Breast epithelium (tissue), 4 donors: ENCODE results near the gene CD164. TPM values are rescaled to one million over a fixed set of nuclear protein-coding genes. Genes with fewer than 3 reads are reported as not detected.

Experiments
- DNase-seq, 2 donors: peaks; one replicate each; pipeline ENCODE4 v3.0.0-alpha.2; 2019; ENCODE audit warnings: low spot score in 2 of 2
- H3K27ac ChIP-seq, 2 donors: fragments of 200-600 bp; sonication (generic) in 1 of 2; one replicate each; pipeline ENCODE4 v1.5.1; 2016 to 2019; ENCODE audit warnings: mild to moderate bottlenecking in 1 of 2
- H3K27me3 ChIP-seq, 2 donors: fragments of 200-600 bp; sonication (generic) in 1 of 2; one replicate each; pipeline versions ENCODE4 v1.5.1 to v1.6.0; 2017 to 2019; ENCODE audit warnings: control low read depth in 1 of 2, mild to moderate bottlenecking in 1 of 2
- H3K36me3 ChIP-seq: fragments of 200-600 bp; one replicate; pipeline ENCODE4 v1.5.1; 2019
- H3K4me1 ChIP-seq, 2 donors: fragments of 200-600 bp; sonication (generic); one replicate each; pipeline ENCODE4 v1.5.1; 2016 to 2019; ENCODE audit warnings: control low read depth in 1 of 2
- H3K4me3 ChIP-seq, 3 donors: fragments of 200-600 bp; sonication (generic); 1 replicate in 2 of 3; 2 replicates in 1 of 3; pipeline ENCODE4 v1.5.1; 2016 to 2019; ENCODE audit warnings: mild to moderate bottlenecking in 3 of 3, moderate library complexity in 2 of 3
- H3K9me3 ChIP-seq, 2 donors: fragments of 200-600 bp; sonication (generic) in 1 of 2; one replicate each; pipeline ENCODE4 v1.5.1; 2016 to 2019; ENCODE audit warnings: control low read depth in 1 of 2
- CTCF ChIP-seq, 3 donors: fragments of 450-650 bp; IDR thresholded peaks; one replicate each; pipeline ENCODE4 v1.5.1; 2016 to 2017; ENCODE audit warnings: antibody characterized with exemption in 3 of 3, mild to moderate bottlenecking in 3 of 3, moderate library complexity in 3 of 3
- POLR2A ChIP-seq: fragments of 450-650 bp; IDR thresholded peaks from one replicate; pipeline ENCODE4 v1.6.1; 2016; ENCODE audit warnings: antibody characterized with exemption, mild to moderate bottlenecking, moderate library complexity
- POLR2AphosphoS5 ChIP-seq, 3 donors: sonication (generic); formaldehyde crosslinking; IDR thresholded peaks; one replicate each; pipeline ENCODE4 v1.6.1; 2017; ENCODE audit warnings: antibody characterized with exemption in 3 of 3
- intact Hi-C: fragments of 100-400 bp; cut with DNase I; formaldehyde crosslinking; loops from one replicate; pipeline ENCODE4 v1.15.1; 2023; ENCODE audit warnings: low total_unique reads
- total RNA-seq, 3 donors: library from RNA; depleted of rRNA; stranded (reverse); fragments of >200 nt; gene quantifications; one replicate each; pipeline ENCODE4 v1.1.0, GENCODE V29; 2016

The CD164 gene
- total RNA-seq, 3 donors from 2014 or later = 186 to 302 (median 238) TPM

DNA sequence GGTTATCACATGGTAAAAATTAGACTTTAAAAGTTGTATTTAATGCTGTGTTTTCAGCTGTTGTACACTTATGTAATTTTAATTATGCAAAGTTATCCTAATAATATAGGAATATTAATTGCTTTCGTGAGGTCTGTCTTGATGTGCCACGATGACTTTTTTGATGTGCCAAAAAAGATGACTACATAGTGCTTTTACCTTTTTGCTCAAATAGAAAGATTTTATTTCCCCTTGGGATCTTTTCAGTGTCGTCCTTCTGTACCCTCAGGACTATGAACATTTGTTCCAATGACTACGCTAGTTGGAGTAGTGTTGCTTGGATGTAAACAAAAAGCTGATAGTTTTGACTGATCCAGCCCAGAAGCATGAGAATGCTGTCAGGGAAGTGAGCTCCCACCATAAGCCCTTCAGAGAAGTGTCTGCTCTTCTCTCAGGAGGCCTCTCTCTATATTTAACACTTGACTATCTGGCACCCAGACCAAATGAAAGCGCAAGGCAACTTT, 1.2 kb upstream of the CD164 start:
- intact Hi-C loops = loop anchor here (10.0 kb wide), 1 partner anchor 199 kb away; no protein-coding TSS in a partner anchor
- H3K4me3 ChIP-seq = peak overlapping the region; percentile 65 to 95 (median 95)
- peaks cover 0 to 7% of the 10 kb centered on the region in 2 donors for H3K4me1 ChIP-seq
- TF ChIP-seq POLR2A (no peak), CTCF (IDR thresholded peaks at IDR 0.05) (no peak), POLR2AphosphoS5 (IDR thresholded peaks at IDR 0.05) (no peak)
- H3K36me3 ChIP-seq = no peaks in the 10 kb centered on the region
- no peaks in the 10 kb centered on the region for H3K9me3 ChIP-seq
- H3K27ac ChIP-seq = peak overlapping the region; percentile 97 to 99
- no peaks in the 10 kb centered on the region for H3K27me3 ChIP-seq
- DNase-seq = no peak

DNA sequence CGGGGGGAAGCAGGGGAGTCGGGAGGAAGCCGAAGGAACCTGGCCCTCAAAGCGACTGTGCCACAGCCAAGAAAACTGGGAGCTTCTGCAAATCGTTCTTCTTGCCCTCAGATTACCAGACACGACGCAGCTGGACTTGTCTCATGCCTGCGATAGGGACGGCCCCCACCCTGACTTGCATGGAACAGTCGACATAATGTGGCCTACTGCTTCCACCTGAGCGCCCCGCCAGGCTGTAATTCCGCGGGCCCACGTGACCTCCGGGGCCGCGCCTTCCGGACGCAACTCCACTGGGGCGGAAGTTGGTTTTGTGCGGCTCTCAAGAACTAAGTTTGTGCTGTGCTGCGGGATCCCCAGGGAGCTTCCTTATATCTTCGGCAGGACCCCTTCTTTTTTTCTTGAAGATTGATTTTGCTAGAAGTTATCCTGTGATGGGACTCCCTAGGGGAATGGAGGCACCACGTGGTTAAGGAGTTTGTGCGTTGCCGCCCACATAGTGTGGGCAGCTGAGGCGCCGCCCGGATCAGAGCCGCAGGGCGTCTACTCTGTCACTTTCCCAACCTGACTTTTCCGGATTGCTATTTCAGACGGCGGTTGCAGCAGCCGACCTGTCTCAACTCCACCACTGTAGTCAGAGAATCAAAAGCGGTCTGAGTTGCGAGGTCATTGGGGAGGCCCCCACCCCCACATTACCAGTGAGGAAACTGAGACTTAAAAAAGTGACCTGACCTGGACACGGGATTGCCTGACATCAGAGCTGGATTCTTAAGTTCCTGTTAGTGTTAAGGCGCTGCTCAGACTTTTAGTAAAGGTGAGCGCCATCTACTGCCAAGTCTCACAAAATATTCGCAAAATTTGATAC, 540 bp upstream of the CD164 start:
- intact Hi-C loops = loop anchor here (10.0 kb wide), 1 partner anchor 198 kb away; no protein-coding TSS in a partner anchor
- DNase-seq = peak; percentile 90 to 91
- peak; percentile 15 to 73 (median 35) for TF ChIP-seq CTCF (IDR thresholded peaks at IDR 0.05)
- TF ChIP-seq POLR2A = no peak
- TF ChIP-seq POLR2AphosphoS5 (IDR thresholded peaks at IDR 0.05) = peak in 2 of 3 donors; percentile 42 to 69
- no peaks in the 10 kb centered on the region for H3K9me3 ChIP-seq
- no peaks in the 10 kb centered on the region for H3K36me3 ChIP-seq
- H3K4me1 ChIP-seq = peaks cover 0 to 14% of the 10 kb centered on the region in 2 donors
- H3K27me3 ChIP-seq = no peaks in the 10 kb centered on the region
- peak overlapping the region; percentile 65 to 95 (median 95) for H3K4me3 ChIP-seq
- H3K27ac ChIP-seq = peak overlapping the region; percentile 97 to 99

DNA sequence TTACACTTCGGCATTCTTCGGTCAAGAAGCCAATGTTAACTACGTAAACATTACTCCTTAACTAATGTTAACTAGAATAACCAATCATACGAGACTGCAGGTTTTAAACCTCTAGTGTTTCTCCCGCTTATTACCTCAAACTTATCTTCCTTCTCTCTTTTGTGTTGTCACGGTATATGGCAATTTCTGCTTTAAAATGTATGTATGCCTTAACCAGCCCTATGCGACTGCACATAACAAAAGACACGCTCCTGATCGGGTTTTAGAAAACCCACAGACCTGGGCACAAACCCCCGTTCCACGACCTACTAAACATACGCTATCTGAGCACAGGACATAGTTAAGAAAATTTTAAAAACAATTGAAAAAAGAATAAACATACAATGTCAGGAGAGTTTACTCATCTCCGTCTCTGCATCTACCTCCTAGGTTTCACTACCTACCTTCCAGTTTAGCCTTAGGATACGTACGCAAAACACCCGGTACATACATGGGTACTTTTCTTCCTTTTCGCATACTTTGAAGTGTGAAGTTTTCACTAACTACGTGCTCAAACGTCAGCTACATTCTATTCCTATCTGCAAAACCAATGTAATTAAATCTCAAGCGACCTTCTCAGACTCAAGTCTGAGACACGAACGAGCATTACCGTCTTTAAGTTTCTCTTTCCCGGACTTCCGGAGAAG, 1.1 kb downstream of the CD164 start:
- intact Hi-C loops = loop anchor here (10.0 kb wide), 1 partner anchor 196 kb away; no protein-coding TSS in a partner anchor
- Histone ChIP-seq H3K9me3 (no peaks in the 10 kb centered on the region), H3K4me3 (peak overlapping the region; percentile 65 to 95 (median 95)), H3K27me3 (no peaks in the 10 kb centered on the region), H3K27ac (peak overlapping the region; percentile 97 to 99), H3K36me3 (no peaks in the 10 kb centered on the region), H3K4me1 (peaks cover 0 to 15% of the 10 kb centered on the region in 2 donors)
- no peak for DNase-seq
- TF ChIP-seq POLR2AphosphoS5 (IDR thresholded peaks at IDR 0.05) = no peak
- TF ChIP-seq CTCF (IDR thresholded peaks at IDR 0.05) = no peak
- no peak for TF ChIP-seq POLR2A

- Histone ChIP-seq H3K27ac (peak overlapping the region in 1 of 2 donors; percentile 5), H3K36me3 (no peaks in the 10 kb centered on the region), H3K4me1 (peaks cover 0 to 15% of the 10 kb centered on the region in 2 donors), H3K9me3 (no peaks in the 10 kb centered on the region), H3K4me3 (peak overlapping the region; percentile 65 to 95 (median 95)), H3K27me3 (no peaks in the 10 kb centered on the region)
- TF ChIP-seq POLR2AphosphoS5 (IDR thresholded peaks at IDR 0.05) (no peak), CTCF (IDR thresholded peaks at IDR 0.05) (no peak), POLR2A (no peak)
- no peak for DNase-seq
- intact Hi-C loops = loop anchor here (10.0 kb wide), 1 partner anchor 195 kb away; no protein-coding TSS in a partner anchor
Observed at GRCh38 chr6:109379711-109380110, 2.6 kb downstream of the CD164 start.
